Fibroblast of pulmonary artery (primary cell): ENCODE results near the gene CNOT1.
"Not testable (repeated sequence)": the region's sequence is repeated elsewhere in the genome, so short reads cannot be mapped to it uniquely, and the experiment has no call there.

Source experiments
- DNase-seq: peaks from one replicate; pipeline ENCODE4 v3.0.0-alpha.2; 2010; ENCODE audit warnings: low read depth
- H3K4me3 ChIP-seq: replicated peaks from 2 replicates; pipeline ENCODE4 v1.5.1; 2011; ENCODE audit warnings: low read depth, mild to moderate bottlenecking, control low read depth, low read length, moderate library complexity
- CTCF ChIP-seq: IDR thresholded peaks from 2 replicates; pipeline ENCODE4 v1.5.1; 2011; ENCODE audit warnings: mild to moderate bottlenecking, control low read depth, low read length, inconsistent platforms; ENCODE audit errors: missing control alignments

The CNOT1 gene

GRCh38 chr16:58497468-58497867 is 132.2 kb downstream of the CNOT1 start:
- H3K4me3 ChIP-seq, result no peak overlapping the region
- DNase-seq, result no peak
- no peak for TF ChIP-seq CTCF

DNA sequence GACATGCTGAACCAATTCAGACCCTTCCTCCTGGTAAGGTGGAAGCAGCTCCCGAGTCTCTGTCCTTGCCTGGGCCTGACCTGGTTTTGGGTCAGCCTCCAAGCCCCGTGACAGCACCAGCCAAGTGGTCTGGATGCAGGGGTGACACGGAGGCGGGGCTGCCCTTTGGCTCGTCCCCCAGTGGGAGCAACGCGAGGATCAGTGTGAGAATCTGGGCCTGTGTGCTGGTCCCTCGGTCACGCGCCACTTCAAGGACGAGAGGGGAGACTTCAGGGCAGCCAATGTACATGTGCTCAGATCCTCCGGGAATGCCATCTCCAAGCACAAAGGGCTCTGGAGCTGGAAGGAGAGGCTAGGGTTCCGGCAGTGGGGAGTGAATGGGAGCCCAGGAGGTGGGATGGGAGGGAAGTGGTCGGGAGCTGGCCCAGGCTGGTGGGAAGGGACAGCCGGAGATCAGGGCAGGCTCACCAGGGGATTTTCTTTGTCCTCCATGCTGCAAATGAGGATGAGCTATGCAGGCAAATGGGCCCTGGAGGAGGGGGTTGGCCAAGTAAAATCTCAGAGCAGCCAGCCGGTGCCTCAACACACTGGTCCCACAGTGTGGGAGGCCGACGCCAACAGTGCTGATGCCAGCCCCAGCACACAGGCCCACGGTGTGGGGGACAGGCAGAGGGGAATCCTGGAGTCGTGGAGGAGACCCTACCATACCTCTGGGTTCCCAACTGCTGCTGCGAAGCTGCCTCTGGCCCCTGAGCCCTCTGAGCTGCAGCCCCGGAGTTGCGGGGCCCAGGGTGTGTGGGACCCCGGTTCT is 133.9 kb downstream of the CNOT1 start:
- no peak for TF ChIP-seq CTCF
- no peak for DNase-seq
- peak overlapping the region; percentile 22 for H3K4me3 ChIP-seq

DNA sequence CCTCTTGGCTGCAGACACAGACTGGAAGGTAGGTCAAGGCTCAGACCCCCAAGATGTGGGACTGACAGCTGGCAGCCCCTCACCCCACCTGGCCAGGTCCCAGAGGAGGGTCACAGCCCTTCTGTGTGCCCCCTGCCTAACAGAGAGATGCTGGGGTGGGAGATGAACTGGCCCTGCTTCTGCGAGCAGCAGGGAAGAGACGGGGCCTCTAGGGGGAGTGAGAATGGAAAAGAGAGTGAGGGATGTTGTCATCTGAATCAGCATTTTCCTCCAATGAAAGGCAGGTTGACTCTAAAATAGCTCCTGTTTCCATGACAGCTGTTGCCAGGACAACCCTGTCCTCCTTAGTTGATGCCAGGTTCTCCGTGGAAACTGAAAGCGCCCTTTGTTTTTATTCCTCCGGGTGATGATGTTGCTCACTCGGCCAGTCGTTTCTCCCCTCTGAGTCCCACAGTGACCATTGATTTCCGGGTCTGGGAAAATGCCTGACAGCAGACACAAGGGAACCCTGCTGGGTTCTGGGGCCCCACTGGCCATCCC is 134.6 kb downstream of the CNOT1 start:
- DNase-seq, result peak; percentile 99
- peak overlapping the region; percentile 22 for H3K4me3 ChIP-seq
- TF ChIP-seq CTCF, result peak; percentile 80

- no peak for DNase-seq
- TF ChIP-seq CTCF, result no peak
- no peak overlapping the region for H3K4me3 ChIP-seq
These were observed 135.7 kb downstream of the CNOT1 start for GRCh38 chr16:58493756-58494431.

DNA sequence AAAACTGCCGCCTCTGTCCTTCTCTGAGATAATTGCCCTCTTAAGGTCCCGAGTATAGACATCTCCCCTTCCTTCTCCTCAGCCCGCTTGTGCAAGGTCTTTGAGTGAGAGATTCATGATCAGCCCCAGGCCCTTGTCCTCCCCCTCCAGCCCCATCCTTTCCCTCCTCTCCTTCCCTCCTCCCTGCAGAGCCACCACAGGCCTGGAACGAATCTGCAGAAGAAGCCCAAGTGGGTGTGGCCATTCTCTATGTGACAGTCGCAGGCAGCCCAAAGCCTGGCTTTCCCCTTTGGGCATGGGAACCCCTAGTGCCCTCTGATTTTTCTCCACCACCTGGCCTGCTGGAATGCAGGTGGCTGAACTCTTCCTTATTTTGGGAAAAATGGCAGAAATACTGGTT is 136.9 kb downstream of the CNOT1 start:
- H3K4me3 ChIP-seq, result no peak overlapping the region
- DNase-seq, result no peak
- no peak for TF ChIP-seq CTCF

DNA sequence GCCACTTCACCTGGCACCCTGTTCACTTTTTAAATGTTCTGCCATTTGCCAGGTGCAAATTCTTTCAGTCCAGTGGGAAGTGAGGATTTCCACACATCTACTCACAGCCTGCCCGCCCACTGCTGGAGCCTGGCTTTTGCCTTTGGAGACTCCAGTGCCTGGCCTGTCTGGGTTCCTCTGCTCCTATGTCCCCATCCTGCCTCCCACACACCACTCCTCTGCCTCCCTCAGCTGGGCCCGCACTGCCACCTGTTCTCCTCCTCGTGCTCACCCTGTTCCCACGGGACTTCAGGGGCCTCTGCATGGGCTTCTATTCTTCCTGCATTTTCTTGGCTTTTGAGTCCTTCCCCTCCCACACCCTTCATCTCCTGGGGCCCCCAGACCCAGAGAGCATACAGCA is 137.6 kb downstream of the CNOT1 start:
- no peak overlapping the region for H3K4me3 ChIP-seq
- TF ChIP-seq CTCF, result no peak
- no peak for DNase-seq

GRCh38 chr16:58490539-58490938 is 139.1 kb downstream of the CNOT1 start:
- not testable (repeated sequence) for H3K4me3 ChIP-seq, DNase-seq
